HepG2 (cell line): Measurements from ENCODE around the gene UNC50. TPM values are rescaled to one million over a fixed set of nuclear protein-coding genes. Genes with fewer than 3 reads are reported as not detected.
A peak's percentile ranks its signal among the peaks of the same experiment; 100 is the strongest.

Source experiments
- CCDC6 ChIP-seq: sonication (generic); formaldehyde crosslinking; IDR thresholded peaks from 2 replicates; pipeline ENCODE4 v1.8.1; 2022; ENCODE audit warnings: mild to moderate bottlenecking, missing genetic modification reagents, moderate library complexity
- HOXA7 ChIP-seq: sonication (generic); formaldehyde crosslinking; IDR thresholded peaks from 2 replicates; pipeline ENCODE4 v1.8.1; 2022; ENCODE audit warnings: mild to moderate bottlenecking, missing genetic modification reagents, moderate library complexity
- MED1 ChIP-seq: sonication (generic); formaldehyde crosslinking; IDR thresholded peaks from 2 replicates; pipeline ENCODE4 v1.4.0; 2020; ENCODE audit warnings: missing genetic modification reagents
- REL ChIP-seq: sonication (generic); formaldehyde crosslinking; conservative IDR thresholded peaks from 2 replicates; pipeline ENCODE4 v1.8.0; 2022; ENCODE audit warnings: mild to moderate bottlenecking, missing genetic modification reagents, moderate library complexity
- RFX5 ChIP-seq: IDR thresholded peaks from 2 replicates; pipeline ENCODE4 v1.6.1; 2011; ENCODE audit warnings: low read depth, low read length, improper control_type of control experiment
- SAP130 ChIP-seq: IDR thresholded peaks from 2 replicates; pipeline ENCODE4 v1.6.1; 2016; ENCODE audit warnings: low read depth
- TEAD3 ChIP-seq: optimal IDR thresholded peaks from 2 replicates; pipeline ENCODE3; 2016; ENCODE audit warnings: borderline replicate concordance
- TGIF2 ChIP-seq: IDR thresholded peaks from 2 replicates; pipeline ENCODE4 v1.6.1; 2016; ENCODE audit warnings: control low read depth, missing compliant biosample characterization
- ZNF12 ChIP-seq: sonication (generic); formaldehyde crosslinking; IDR thresholded peaks from 2 replicates; pipeline ENCODE4 v1.5.0; 2020; ENCODE audit warnings: missing genetic modification reagents
- ZNF205 ChIP-seq: IDR thresholded peaks from 2 replicates; pipeline ENCODE4 v1.6.1; 2018; ENCODE audit warnings: missing biosample characterization, missing genetic modification reagents
- ZNF550 ChIP-seq: sonication (generic); formaldehyde crosslinking; IDR thresholded peaks from 2 replicates; pipeline ENCODE4 v1.4.0; 2020; ENCODE audit warnings: mild to moderate bottlenecking, missing genetic modification reagents, borderline replicate concordance
- ZNF761 ChIP-seq: sonication (generic); formaldehyde crosslinking; conservative IDR thresholded peaks from 2 replicates; pipeline ENCODE4 v1.4.0; 2020; ENCODE audit warnings: mild to moderate bottlenecking, missing genetic modification reagents
- polyA plus RNA-seq, 8 experiments: library from polyadenylated mRNA; depleted of rRNA in 3 of 8; stranded (reverse) in 7 of 8; unstranded in 1 of 8; fragments of >200 nt; fragmentation: Illumina TruSeq in 4 of 8; extraction: Trizol in 4 of 8; gene quantifications; 2 replicates each; pipeline versions ENCODE4 v1.2.1 to v1.2.3, GENCODE V29; 2011 to 2016; ENCODE audit warnings: low read depth in 4 of 8, missing spikeins in 1 of 8, mixed read lengths in 1 of 8; ENCODE audit not compliant: insufficient read depth in 1 of 8
- total RNA-seq, 5 experiments: library from RNA; depleted of rRNA; stranded (reverse); fragments of >200 nt; fragmentation: Illumina TruSeq; extraction: Trizol; gene quantifications; 2 replicates each; pipeline ENCODE4 v1.2.3, GENCODE V29; 2016; ENCODE audit warnings: low read depth in 1 of 5
- TF ChIP-seq, protein P1 (sequence below), 2 experiments: fragments of 450-650 bp in 1 of 2; sonication (generic) in 1 of 2; formaldehyde crosslinking in 1 of 2; IDR thresholded peaks; 2 replicates each; pipeline versions ENCODE4 v1.6.1 to v1.8.0; 2016 to 2022; ENCODE audit warnings: antibody characterized with exemption in 1 of 2, mild to moderate bottlenecking in 1 of 2, missing genetic modification reagents in 1 of 2
- TF ChIP-seq, protein P2 (sequence below): sonication (generic); formaldehyde crosslinking; conservative IDR thresholded peaks from 2 replicates; pipeline ENCODE4 v1.4.0; 2020; ENCODE audit warnings: mild to moderate bottlenecking, missing genetic modification reagents, moderate library complexity
- TF ChIP-seq, protein P3 (sequence below): sonication (generic); formaldehyde crosslinking; conservative IDR thresholded peaks from 2 replicates; pipeline ENCODE4 v1.4.0; 2020; ENCODE audit warnings: missing genetic modification reagents

The UNC50 gene
- total and polyA plus RNA-seq, 2 of the 13 experiments (the other 11 are each of a cell fraction or from before 2014, with no cell fraction given): 92.6 to 95.6 TPM

DNA sequence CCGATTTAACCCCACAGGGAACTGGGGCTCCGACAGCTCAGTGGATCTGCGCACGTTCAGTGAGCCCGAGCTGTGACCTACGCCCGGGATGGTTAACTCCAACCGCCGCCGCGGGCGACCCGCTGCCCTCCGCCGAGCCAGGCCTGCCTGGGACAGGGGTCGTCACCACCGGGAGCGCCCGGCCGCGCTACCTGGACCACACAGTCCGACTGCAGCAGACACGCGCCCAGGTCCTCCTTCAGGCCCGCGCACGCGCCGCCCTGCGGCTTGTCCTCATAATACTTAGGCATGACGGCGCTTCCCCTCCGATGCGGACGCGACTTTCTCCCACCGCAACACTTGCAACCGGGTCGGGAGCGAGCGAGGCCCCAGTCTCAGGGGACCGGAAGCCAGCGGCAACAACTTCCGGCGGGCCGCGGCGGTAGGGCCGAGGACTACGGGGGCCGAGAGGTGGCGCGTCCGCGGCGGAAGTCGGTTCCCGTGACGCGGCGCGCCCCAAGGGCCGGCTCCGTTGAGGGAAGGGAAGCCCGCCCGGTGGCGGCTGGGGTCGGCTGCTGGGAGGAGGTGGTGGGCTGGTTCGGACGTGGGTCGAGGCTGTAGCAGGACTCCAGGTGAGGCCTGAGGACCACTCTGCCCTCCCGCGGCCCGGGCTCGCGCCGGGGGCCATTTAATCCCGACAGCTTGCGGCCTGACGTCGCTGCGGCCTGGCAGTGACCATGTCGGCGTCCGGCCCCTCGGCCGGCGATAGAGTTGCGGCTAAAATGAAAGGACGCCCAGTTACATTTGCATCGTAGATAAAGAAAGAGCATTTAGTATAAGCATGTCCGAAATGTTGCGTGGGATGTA, at the start of gene UNC50, which contains the start of gene COA5 (continued):
- TF ChIP-seq SAP130 (CRISPR knock-in tag): peak; percentile 97
- peak; percentile 95 for TF ChIP-seq ZNF761
- TF ChIP-seq MED1: peak; percentile 86
- peak; percentile 31; the same call in 1 of the 2 replicates for TF ChIP-seq ZNF12 (CRISPR knock-in tag)
- TF ChIP-seq ZNF550 (CRISPR knock-in tag): no peak
- TF ChIP-seq RFX5: peak; percentile 47
- peak; percentile 83 for TF ChIP-seq CCDC6 (CRISPR knock-in tag)
- TF ChIP-seq ZNF205 (CRISPR knock-in tag): 0 out of 2 replicates have a peak, but pooled peaks have one; percentile 70
- TF ChIP-seq, protein P1, sequence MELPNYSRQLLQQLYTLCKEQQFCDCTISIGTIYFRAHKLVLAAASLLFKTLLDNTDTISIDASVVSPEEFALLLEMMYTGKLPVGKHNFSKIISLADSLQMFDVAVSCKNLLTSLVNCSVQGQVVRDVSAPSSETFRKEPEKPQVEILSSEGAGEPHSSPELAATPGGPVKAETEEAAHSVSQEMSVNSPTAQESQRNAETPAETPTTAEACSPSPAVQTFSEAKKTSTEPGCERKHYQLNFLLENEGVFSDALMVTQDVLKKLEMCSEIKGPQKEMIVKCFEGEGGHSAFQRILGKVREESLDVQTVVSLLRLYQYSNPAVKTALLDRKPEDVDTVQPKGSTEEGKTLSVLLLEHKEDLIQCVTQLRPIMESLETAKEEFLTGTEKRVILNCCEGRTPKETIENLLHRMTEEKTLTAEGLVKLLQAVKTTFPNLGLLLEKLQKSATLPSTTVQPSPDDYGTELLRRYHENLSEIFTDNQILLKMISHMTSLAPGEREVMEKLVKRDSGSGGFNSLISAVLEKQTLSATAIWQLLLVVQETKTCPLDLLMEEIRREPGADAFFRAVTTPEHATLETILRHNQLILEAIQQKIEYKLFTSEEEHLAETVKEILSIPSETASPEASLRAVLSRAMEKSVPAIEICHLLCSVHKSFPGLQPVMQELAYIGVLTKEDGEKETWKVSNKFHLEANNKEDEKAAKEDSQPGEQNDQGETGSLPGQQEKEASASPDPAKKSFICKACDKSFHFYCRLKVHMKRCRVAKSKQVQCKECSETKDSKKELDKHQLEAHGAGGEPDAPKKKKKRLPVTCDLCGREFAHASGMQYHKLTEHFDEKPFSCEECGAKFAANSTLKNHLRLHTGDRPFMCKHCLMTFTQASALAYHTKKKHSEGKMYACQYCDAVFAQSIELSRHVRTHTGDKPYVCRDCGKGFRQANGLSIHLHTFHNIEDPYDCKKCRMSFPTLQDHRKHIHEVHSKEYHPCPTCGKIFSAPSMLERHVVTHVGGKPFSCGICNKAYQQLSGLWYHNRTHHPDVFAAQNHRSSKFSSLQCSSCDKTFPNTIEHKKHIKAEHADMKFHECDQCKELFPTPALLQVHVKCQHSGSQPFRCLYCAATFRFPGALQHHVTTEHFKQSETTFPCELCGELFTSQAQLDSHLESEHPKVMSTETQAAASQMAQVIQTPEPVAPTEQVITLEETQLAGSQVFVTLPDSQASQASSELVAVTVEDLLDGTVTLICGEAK (IDR thresholded peaks at IDR 0.05): peak; percentile 93
- TF ChIP-seq, protein P1 (CRISPR knock-in tag; IDR thresholded peaks at IDR 0.05): peak; percentile 94
- TF ChIP-seq REL (CRISPR knock-in tag): peak; percentile 93; the same call in 1 of the 2 replicates
- TF ChIP-seq TGIF2 (CRISPR knock-in tag): peak; percentile 86; the same call in 1 of the 2 replicates
- TF ChIP-seq, protein P2, sequence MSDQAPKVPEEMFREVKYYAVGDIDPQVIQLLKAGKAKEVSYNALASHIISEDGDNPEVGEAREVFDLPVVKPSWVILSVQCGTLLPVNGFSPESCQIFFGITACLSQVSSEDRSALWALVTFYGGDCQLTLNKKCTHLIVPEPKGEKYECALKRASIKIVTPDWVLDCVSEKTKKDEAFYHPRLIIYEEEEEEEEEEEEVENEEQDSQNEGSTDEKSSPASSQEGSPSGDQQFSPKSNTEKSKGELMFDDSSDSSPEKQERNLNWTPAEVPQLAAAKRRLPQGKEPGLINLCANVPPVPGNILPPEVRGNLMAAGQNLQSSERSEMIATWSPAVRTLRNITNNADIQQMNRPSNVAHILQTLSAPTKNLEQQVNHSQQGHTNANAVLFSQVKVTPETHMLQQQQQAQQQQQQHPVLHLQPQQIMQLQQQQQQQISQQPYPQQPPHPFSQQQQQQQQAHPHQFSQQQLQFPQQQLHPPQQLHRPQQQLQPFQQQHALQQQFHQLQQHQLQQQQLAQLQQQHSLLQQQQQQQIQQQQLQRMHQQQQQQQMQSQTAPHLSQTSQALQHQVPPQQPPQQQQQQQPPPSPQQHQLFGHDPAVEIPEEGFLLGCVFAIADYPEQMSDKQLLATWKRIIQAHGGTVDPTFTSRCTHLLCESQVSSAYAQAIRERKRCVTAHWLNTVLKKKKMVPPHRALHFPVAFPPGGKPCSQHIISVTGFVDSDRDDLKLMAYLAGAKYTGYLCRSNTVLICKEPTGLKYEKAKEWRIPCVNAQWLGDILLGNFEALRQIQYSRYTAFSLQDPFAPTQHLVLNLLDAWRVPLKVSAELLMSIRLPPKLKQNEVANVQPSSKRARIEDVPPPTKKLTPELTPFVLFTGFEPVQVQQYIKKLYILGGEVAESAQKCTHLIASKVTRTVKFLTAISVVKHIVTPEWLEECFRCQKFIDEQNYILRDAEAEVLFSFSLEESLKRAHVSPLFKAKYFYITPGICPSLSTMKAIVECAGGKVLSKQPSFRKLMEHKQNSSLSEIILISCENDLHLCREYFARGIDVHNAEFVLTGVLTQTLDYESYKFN (CRISPR knock-in tag): peak; percentile 59
- TF ChIP-seq HOXA7 (CRISPR knock-in tag): peak; percentile 64; the same call in 1 of the 2 replicates
- TF ChIP-seq, protein P3, sequence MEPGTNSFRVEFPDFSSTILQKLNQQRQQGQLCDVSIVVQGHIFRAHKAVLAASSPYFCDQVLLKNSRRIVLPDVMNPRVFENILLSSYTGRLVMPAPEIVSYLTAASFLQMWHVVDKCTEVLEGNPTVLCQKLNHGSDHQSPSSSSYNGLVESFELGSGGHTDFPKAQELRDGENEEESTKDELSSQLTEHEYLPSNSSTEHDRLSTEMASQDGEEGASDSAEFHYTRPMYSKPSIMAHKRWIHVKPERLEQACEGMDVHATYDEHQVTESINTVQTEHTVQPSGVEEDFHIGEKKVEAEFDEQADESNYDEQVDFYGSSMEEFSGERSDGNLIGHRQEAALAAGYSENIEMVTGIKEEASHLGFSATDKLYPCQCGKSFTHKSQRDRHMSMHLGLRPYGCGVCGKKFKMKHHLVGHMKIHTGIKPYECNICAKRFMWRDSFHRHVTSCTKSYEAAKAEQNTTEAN: 0 out of 2 replicates have a peak, but pooled peaks have one; percentile 44
- peak; percentile 81 for TF ChIP-seq TEAD3 (CRISPR knock-in tag)
